Left renal cortex interstitium (tissue), 4 donors: Measurements from ENCODE around the gene GUK1. TPM values are rescaled to one million over a fixed set of nuclear protein-coding genes. Genes with fewer than 3 reads are reported as not detected.
"Not testable (repeated sequence)": the region's sequence is repeated elsewhere in the genome, so short reads cannot be mapped to it uniquely, and the experiment has no call there.

Experiments used
- DNase-seq, 4 donors: peaks; one replicate each; pipeline ENCODE4 v3.0.0-alpha.2; 2013; ENCODE audit warnings: low read depth in 4 of 4, low spot score in 2 of 4, missing footprints in 1 of 4
- polyA plus RNA-seq, 4 donors: library from polyadenylated mRNA; unstranded; fragments of 120-200 nt; gene quantifications; one replicate each; pipeline ENCODE4 v1.2.1, GENCODE V29; 2013; ENCODE audit not compliant: insufficient read length in 4 of 4

Gene GUK1
- polyA plus RNA-seq, 4 donors, result 107 to 169 (median 142) TPM

DNA sequence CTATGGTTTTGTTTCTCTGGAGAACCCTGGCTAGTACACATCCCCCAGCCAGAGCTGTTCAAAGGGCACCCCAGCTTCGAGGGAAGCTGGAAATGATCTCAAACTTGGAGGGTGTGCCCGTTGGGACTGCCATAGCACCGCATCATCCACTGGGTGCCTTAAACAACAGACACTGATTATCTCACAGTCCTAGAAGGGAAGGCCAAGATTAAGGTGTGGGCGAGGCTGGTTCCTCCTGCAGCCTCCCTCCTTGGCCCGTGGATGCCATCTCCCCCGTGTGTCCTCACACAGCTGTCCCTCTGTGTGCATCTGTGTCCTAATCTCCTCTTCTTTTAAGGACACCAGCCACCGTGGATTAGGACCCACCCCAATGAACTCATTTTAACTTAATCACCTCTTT, 21.3 kb downstream of the GUK1 start:
- no peak for DNase-seq

DNA sequence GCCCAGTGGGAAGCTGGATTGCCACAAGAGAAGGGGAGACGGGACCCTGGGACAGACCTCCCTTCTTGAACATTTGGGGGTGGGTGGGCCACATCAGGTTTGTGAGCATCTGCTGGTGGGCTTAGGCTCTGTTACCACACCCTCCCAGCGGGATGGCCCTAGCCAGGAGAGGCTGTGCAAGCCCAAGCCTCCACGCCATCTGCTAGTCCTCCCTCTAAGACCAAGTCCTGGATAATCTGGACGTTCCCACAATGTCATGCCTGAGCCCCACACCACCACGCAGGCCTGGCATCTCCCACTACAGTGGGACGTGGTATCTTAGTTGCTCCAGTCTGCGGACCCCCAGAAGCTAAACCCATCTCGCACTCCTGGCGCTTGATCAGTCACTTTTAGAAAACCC, 21.8 kb downstream of the GUK1 start:
- no peak for DNase-seq

DNA sequence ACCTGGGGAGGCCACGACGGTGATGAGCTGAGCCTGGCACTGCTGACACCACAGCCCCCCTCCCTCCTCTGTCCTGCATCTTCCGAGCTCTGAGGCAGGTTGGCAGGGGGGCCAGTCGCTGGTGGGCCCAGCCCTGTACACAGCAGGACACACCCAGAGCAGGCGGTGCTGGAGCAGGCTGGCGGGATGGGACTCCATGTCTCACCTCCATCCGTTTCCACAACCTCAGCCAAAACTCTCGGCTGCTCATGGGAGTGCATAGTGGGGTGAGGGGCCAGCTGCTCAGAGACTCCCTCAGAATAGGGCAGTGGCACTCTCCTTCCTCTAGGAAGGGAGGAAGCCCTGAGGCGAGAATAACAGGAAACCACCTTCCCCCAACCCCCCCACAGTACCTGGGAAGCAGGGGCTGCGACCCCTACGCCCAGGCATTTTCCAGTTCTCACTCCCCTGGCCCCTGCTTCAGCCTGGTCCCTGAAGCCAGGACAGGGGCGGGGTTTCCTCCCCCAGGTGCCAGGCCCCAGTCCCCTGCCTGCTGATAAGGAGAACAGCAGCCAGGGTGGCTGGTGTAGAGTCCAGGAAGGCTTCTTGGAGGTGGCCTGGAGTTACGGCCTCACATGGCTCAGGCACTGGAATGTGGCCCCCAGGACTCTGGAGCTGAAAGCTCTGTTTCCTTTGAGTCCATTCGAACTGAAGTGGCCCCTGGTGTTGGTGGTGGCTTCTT, 22.4 kb downstream of the GUK1 start:
- no peak for DNase-seq

DNA sequence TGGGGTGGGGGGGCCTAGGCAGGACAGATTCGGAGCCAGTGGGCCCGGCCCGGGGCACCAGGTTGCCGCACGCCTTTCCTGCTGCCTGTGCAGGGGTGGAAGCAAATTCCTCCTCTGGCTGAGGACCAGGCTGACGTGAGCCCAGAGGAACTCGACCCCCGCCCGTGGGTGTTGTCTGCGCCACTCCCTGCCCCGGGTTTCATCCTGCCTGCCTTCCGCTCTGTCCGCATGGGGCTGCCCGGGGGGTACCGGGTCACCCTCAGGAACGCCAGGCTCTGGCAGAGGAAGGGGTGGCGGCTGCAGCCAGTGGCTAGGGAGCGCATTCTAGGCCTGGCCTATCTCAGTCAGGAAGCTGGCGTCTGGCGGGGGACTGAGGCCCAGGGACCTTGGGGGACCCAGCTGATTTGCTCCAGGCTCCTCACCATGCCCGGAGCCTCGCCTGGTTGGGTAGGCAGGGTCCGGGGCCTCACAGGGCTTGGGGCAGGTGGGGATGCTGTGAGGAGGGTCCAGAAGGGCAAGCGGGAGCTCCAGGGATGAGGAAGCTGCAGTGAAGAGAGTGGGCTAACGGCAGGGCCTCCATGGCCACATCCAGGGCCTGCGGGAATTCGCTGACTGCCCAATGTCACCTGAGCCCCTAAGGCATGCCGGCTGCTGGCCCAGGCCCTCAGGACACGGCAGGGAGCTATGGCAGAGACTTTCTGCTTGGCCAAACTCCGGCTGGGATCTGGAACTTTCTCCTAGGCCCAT, 23.1 kb downstream of the GUK1 start:
- DNase-seq, result no peak

DNA sequence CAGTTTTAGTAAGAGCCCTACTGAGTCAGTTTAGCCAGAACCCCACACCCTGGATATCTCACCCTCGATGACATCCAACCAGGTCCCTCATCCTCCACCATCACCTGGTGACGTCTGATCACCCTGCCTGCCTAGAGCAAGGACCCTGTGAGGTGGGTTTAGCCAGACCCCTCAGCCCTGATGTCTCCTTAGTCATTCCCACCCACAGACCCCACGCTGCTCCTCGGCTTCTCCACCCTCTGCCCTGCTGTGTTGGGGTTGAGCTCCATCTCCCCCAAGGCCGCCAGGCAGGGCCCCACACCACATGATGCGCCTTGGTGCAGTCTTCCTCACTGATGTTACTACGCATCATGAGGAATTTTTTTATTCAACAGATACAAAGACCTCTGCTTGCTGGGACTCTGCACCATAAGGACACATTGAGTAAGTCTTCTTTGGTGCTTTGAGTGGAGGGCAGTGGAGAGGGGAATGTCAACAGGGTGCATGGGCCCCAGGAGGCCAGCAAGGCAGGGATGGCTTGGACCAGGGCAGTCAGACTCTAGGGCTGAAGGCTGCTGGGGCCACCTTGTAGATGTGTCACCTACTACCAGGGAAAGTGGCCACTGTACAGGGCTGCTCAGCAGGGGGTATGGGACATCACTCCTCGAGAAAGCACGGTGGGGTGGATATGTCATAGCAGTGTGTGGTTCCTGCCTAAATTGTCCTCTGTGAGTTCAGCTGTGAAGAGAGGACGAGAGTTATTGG, 23.9 kb downstream of the GUK1 start:
- DNase-seq, result no peak

DNA sequence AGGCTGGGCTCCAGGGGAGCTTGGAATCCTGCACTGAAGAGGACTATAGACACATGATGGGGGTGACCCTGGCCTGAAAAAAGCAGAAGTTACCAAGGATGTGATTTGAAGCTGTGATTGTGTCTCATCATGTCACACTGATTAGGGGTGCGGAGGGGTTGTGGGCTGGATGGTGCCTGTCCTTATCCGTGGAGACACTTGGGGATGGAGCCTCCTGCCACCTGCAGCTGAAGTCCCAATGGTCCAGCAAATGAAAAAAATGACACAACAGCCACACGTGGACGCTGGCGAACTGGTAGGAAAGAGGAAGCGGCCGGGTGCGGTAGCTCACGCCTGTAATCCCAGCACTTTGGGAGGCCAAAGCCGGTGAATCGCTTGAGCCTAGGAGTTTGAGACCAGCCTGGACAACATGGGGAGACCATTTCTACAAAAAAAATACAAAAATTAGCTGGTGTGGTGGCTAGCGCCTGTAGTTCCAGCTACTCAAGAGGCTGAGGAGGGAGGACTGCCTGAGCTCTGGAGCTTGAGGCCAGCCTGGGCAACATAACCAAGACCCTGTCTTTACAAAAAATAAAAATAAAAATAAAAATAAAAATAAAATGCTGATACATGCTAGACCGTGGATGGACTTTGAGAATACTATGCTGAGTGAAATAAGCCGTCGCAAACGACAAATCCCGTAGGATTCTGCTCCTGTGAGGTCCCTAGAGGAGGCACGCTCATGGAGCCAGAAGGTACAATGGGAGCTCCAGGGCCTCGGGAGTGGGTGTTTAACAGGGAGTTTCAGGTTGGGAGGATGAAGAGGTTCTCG, 24.7 kb downstream of the GUK1 start:
- peak in 1 of 4 donors; percentile 53 for DNase-seq

DNA sequence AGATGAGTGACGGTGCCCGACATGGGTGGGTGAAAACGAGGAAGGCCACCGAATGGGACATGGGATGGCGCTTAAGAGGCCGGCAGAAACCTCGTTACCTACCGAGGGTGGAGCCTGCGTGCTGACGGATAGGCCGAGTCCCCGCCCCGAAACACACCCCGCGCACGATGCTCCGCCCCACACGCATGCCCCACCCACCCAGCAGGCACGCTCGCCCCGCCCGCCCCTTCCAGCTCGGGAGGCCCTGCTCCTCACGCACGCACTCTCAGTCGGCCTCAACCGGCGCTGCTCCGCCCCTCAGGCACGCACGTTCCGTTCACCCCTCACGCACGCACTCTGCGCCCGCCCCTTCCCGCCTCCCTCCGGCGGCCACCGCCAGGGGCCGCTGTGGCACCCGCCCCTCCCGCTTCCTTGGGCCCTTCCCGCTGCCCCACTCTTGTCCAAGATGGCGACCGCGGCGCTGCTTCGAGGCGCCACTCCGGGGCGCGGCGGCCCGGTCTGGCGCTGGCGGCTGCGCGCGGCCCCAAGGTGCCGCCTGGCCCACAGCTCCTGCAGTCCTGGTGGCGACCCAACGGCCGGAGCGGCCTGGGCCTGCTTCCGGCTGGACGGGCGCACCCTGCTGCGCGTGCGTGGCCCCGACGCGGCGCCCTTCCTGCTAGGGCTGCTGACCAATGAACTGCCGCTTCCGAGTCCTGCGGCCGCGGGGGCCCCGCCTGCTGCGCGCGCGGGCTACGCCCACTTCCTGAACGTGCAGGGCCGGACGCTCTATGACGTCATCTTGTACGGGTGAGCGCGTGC, 25.5 kb downstream of the GUK1 start, which contains the start of gene IBA57:
Gene IBA57, plus strand, starts transcription at position 433 of the 798 bp plus-strand sequence. Its CDS starts 13 bp downstream, at position 446.
- DNase-seq, result peak; percentile 81 to 96 (median 94)

DNA sequence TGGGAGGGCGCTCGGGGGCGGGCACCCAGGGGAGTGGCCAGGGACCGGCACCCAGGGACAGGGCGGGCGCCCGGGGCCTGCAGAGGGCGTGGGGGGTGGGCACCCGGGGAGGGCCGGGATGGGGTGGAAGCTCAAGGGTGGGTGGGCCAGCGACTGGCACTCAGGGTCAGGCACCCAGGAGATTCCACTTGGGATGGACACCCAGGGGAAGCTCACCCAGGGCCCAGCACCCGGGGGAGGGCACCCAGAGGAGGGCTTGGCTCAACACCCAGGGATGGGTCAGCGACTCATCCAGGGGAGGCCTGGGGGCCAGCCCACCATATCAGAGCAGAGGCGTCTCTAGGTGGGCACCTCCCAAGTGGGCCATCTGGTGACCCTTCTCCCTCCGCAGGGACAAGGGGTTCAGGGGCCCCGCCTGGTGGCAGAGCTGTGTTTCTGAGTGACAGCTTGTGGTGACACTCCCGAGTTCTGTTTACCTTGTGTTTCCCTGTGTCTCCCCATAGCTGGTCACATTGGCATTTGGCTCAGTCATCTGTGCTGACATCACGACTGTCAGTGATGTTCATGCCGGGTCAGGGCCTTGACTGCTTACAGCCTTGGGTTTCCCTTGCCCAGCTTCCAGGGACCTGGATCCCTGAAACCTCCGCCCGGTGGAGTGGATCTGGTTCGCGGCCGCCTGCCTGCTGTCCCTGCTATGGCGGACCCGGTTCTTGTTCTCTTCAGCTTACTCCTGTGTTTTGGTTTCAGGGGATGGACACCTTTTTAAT, 26.3 kb downstream of the GUK1 start:
- DNase-seq, result peak in 1 of 4 donors; percentile 34

DNA sequence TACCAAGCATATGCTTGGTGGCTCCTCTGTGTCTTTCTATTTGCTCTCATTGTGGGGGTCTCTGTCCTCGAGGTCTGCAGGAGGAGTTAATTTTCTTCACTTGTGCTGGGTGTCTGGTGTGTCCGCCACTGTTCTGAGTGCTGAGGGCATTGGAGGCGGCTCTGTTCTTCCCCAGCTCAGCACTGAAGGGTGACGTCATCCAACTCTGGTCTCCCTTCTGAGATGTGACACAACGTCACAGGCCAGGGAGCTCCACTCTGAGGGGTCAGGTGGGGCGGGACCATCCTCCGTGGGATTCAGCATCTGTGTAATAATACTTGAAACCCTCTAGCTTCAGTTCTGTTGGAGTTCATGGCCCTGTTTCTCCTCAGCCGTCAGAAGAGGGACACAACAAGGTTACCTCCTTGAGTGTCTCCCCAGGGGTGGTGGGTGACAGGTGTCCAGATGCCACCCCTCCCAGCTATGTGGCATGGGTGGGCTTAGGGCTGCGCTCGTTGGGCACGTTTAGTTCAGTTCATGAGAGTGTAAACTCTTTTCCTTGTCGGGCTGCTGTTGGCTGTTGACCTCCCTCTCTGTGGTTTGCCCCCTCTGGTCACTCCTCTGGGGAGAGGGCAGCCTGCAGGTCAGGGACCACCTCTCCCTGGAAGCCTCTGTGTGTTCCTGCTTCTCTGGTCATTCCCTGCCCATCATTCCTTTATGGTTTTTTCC, 28.6 kb downstream of the GUK1 start:
- no peak for DNase-seq

DNA sequence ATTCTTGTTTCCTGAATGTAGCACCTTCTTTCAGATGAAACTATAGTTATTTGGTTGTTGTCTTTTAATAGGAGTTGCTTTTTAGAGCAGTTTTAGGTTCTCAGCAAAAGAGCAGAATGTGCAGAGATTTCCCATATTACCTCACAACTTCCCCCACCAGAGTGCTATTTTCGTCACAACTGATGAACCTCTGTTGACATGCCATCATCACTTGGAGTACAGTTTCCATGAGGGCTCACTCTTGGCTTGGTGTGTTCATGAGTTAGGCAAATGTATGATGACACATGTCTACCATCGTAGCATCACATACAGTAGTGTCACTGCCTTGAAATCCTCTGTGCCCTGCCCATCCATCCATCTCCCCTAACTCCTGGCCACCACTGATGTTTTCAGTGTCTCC, 29.3 kb downstream of the GUK1 start:
- no peak for DNase-seq

DNA sequence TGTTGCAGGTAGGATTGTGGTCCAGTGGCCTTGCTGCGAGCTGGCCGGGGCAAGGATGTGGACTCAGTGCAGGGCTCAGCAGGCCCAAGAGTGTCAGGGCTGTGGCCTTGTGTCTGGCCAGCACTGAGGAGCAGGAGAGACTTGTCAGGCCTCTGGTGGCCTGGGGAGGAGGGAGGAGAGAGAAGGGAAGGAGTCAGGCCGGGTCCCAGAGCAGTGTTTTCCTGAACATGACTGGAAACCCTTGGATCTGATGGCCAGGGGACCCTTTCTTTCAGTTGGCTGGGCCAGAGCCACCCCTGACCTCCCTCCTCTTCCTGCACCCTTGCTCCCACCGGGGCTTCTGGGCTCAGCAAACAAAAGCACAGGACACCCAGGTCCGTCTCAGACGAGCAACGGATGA, 30.6 kb downstream of the GUK1 start:
- DNase-seq, result no peak

DNA sequence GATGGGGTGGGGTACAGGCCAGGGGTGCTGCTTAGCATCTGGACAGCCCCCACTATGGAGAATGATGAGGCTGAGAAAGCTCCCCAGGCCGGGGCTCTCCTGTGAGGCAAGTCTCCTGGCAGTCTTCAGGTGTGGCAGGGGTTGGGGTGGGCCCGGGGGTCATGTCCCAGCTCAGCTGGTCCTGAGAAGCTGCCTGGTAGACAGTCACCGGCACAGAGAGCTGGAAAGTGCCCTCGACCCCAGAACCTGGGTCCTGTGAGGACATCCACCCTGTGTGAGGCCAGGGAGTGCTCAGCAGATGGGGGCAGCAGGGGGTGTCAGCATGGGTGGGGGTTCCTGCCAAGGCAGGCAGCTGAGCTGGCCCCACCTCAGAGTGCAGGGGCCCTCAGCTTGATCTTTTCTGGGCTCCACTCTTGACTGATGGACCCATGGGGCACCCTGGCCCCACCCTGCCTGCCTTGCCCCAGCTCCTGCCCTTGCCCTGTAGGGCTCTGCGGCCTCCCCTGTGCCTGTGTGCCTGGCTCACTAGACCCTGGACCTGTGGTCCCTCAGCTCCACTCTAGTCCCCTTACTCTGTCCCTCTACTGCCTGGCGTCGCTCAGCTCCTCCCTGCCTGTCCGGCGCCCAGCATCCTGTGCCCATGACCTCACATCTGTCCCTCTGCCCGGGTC, 31.3 kb downstream of the GUK1 start:
- DNase-seq, result no peak

DNA sequence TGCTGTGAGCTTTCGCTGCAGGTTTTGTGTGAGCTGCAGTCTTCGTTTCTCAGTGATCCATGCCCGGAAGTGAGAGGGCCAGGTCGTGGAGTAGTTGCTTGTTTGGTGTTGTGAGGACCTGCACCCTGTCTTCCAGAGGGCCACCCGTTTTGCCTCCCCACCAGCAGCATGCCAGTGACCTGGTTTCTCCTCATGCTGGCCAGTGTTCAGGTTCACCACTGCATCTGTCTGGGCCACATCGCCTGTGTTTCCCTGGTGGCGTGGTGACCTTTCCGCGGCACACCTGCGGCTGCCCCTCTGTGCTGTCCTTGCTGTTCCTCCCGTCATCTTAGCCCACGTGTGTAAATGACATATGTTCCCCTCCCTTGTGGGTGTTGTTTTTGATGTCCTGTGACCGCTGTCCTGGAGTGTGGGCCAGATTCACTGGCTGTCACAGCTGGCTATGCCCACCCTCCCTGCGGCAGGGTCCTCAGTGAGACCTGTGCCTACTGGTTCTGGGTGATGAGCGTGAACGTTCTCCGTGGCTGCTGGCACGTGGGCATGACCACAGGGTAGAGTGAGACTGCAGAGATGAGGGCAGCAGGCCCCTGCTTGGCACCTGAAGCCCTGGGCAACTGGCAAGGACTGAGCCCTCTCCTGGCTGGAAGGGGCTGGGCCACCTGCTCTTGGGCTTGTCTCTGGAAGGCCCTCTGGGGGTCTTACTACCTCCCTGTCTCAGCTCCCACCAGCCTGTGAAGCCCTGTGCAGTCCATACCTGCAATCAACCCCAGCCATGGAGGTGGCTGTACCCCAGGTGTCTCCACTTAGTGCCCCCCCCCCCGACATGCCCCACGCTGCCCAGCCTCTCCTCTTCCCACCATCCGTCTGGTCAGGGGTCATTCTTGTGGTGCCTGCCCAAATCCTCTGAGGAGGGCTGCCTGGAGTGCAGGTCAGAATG, 32.8 kb downstream of the GUK1 start:
- DNase-seq, result no peak

DNA sequence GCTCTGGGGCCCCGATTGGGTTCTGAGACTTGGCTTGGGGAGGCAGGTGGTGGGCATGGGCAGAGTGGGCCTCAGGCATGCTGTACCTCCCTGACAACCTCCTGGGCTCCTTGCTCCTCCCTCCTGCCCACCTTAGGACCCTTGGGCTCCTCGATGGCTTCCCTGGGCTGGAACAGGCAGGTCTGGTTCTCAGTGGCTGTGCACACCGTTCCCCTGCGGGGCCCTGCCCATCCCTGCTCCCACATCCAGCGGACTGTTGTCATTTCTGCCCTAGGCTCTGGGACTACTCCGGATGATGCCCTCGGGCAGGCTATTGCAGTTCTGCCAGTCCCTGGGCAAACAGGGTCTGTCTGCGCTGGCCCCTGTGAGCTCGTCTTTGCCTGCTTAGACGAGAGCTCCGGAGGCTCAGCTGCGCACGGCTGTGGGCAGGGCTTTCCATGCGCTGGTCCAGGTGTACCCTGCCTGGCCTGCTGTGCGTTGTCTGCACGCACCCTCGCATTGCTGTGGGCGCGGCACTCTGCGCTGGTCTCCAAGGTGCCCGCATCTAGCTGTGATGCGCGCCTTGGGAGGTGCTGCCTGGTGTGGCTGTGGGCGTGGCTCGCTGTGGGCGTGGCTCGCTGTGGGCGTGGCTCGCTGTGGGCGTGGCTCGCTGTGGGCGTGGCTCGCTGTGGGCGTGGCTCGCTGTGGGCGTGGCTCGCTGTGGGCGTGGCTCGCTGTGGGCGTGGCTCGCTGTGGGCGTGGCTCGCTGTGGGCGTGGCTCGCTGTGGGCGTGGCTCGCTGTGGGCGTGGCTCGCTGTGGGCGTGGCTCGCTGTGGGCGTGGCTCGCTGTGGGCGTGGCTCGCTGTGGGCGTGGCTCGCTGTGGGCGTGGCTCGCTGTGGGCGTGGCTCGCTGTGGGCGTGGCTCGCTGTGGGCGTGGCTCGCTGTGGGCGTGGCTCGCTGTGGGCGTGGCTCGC, 33.7 kb downstream of the GUK1 start:
- not testable (repeated sequence) for DNase-seq

DNA sequence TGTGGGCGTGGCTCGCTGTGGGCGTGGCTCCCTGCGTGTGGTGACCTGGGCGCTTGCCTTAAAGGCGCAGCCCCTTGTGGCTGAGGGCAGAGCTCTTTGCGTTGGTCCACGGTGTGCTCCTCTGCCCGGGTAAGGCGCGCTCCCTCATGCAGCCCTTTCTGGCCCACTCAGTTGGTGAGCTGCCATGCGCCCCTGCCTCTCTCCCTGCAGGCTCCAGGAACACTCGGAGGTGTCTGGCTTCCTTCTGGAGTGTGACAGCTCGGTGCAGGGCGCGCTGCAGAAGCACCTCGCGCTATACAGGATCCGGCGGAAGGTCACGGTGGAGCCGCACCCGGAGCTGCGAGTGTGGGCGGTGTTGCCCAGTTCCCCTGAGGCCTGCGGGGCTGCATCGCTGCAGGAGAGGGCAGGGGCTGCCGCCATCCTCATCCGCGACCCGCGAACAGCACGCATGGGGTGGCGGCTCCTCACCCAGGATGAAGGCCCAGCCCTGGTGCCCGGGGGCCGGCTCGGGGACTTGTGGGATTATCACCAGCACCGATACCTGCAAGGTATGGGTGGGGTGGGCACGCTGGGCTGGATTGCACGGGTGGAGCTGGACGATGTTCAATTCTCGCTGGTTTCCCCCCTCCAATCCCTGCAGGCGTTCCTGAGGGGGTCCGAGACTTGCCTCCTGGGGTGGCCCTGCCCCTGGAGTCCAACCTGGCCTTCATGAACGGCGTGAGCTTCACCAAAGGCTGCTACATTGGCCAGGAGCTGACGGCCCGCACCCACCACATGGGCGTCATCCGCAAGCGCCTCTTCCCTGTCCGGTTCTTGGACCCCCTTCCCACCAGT, 34.6 kb downstream of the GUK1 start:
- DNase-seq, result no peak
